ENCODE measurements around the gene BCAT1.

The BCAT1 gene

DNA sequence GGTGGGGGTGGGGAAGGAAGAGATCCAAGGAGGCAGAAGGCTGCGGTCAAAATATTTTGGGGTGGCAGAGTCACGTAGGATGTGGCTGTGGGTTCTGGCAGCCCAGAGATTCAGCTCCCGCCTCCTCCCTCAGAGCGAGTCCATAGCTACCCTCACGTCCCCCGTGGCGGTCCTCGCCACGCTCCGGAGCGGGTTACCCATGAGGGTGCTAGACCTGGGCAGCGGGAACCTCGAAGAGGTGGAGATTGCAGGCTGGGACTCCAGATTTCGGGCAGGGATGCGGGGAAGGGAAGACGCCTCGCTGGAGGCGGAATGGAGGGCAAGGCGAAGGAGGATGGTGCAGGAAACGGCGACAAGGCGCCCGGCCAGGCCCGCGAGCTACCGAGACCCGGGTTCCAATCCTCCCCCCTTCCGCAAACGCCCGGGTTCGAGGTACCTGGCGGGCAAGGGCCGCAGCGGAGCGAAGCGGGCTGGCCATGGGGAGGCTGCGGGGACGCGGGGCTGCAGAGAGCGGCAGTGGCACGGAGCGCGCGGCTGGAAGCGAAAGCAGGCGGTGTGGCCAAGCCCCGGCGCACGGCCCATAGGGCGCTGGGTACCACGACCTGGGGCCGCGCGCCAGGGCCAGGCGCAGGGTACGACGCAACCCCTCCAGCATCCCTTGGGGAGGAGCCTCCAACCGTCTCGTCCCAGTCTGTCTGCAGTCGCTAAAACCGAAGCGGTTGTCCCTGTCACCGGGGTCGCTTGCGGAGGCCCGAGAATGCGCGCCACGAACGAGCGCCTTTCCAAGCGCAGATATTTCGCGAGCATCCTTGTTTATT is 46.2 kb downstream of the BCAT1 start:
- H3K27ac ChIP-seq, result no peak overlapping the region
- TF ChIP-seq, protein P1, sequence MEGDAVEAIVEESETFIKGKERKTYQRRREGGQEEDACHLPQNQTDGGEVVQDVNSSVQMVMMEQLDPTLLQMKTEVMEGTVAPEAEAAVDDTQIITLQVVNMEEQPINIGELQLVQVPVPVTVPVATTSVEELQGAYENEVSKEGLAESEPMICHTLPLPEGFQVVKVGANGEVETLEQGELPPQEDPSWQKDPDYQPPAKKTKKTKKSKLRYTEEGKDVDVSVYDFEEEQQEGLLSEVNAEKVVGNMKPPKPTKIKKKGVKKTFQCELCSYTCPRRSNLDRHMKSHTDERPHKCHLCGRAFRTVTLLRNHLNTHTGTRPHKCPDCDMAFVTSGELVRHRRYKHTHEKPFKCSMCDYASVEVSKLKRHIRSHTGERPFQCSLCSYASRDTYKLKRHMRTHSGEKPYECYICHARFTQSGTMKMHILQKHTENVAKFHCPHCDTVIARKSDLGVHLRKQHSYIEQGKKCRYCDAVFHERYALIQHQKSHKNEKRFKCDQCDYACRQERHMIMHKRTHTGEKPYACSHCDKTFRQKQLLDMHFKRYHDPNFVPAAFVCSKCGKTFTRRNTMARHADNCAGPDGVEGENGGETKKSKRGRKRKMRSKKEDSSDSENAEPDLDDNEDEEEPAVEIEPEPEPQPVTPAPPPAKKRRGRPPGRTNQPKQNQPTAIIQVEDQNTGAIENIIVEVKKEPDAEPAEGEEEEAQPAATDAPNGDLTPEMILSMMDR (conservative IDR thresholded peaks at IDR 0.05), result no peak
- no peak for TF ChIP-seq ZFX (IDR thresholded peaks at IDR 0.05)

- H3K27ac ChIP-seq, result no peak overlapping the region
- TF ChIP-seq, protein P1 (conservative IDR thresholded peaks at IDR 0.05), result no peak
- no peak for TF ChIP-seq ZFX (IDR thresholded peaks at IDR 0.05)
These were observed 47.1 kb downstream of the BCAT1 start for GRCh38 chr12:24901576-24902461.

DNA sequence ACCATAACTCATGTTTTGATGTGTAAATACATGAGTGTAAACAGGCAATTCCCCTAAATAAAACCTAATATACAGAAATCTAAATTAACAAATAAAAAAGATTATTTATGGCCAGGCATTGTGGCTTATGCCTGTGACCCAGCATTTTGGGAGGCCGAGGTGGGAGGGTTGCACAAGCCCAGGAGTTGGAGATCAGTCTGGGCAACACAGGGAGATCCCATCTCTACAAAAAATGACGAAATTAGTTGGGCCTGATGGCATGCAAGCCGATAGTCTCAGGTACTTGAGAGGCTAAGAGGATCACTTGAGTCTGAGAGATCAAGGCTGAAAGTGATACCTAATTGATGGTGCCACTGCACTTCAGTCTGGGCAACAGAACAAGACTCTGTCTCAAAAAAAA is 48.7 kb downstream of the BCAT1 start:
- TF ChIP-seq, protein P1 (conservative IDR thresholded peaks at IDR 0.05), result no peak
- no peak for TF ChIP-seq ZFX (IDR thresholded peaks at IDR 0.05)
- H3K27ac ChIP-seq, result no peak overlapping the region

DNA sequence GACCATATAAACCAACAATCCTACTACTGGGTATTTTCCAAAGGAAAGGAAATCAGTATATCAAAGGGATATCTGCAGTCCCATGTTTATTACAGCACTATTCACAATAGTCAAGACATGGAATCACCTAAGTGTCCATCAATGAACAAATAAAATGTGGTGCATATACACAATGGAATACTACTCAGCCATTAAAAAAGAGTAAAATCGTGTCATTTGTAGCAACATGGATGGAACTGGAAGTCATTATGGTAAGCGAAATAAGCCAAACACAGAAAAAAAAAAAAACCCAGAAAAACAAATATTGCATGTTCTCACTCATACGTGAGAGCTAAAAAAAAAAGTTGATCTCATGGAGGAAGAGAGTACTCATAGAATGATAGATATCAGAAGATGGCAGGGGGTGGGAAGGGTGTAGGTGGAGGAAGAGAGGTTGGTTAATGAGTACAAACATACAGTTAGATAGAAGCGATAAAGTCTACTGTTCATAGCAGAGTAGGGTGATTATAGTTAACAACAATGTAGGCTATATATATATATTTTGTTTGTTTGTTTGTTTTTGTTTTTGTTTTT is 49.3 kb downstream of the BCAT1 start:
- H3K27ac ChIP-seq, result no peak overlapping the region
- TF ChIP-seq, protein P1 (conservative IDR thresholded peaks at IDR 0.05), result no peak
- TF ChIP-seq ZFX (IDR thresholded peaks at IDR 0.05), result no peak

DNA sequence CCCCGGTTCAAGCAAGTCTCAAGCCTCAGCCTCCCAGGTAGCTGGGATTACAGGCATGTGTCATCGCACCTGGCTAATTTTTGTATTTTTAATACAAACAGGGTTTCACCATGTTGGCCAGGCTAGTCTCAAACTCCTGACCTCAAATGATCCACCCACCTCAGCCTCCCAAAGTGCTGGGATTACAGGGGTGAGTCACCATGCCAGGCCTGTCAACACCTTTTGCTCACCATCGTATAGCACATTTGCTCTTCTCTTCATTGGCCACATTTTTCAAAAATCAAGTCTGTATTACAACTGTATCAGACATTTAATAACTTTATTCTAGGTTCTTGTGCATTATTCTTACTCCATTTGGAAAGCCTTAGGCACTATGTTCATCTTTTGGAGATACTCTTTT is 50.3 kb downstream of the BCAT1 start:
- no peak overlapping the region for H3K27ac ChIP-seq
- no peak for TF ChIP-seq ZFX (IDR thresholded peaks at IDR 0.05)
- TF ChIP-seq, protein P1 (conservative IDR thresholded peaks at IDR 0.05), result no peak

DNA sequence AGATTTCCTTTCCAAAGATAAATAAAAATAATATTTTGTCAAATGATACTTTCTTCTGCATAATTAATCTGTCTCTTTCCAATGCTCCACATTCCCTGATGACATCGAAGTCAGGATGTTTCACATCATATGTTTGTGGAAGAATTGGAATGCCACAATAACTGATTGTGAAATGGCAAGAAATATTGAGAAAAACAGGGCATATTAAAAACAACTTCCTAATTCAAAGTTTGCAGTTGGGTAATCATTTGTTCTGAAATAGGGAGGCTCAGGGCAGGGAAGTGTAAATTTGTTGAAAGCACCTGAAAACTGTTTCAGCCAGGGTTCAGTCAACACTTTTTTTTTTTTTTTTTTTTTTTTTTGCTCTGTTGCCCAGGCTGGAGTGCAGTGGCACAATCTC is 50.7 kb downstream of the BCAT1 start:
- H3K27ac ChIP-seq, result no peak overlapping the region
- TF ChIP-seq ZFX (IDR thresholded peaks at IDR 0.05), result no peak
- TF ChIP-seq, protein P1 (conservative IDR thresholded peaks at IDR 0.05), result no peak
